HepG2 (cell line): Measurements from ENCODE around the gene ART4. TPM values are rescaled to one million over a fixed set of nuclear protein-coding genes. Genes with fewer than 3 reads are reported as not detected.

ENCODE experiments used
- ATAC-seq: fragments of 200-7000 bp; cut with Tn5 transposase; 3 replicates; pipeline ENCODE4 v1.9.1; 2020; ENCODE audit warnings: mild to moderate bottlenecking, moderate library complexity
- BruUV-seq: library from RNA; stranded (reverse); fragments of 400-500 nt; replicated peaks from 2 replicates; lab custom pipeline; 2021; lab: Mats Ljungman, UMichigan
- CTCF ChIA-PET: fragments of 300-600 bp; formaldehyde crosslinking; extraction: SDS; loops from one replicate; lab custom pipeline; 2021; ENCODE audit warnings: low total read pairs, inconsistent platforms, low intra/inter-chr PET ratio; lab: Yijun Ruan, JAX
- POLR2A ChIA-PET: fragments of 350-600 bp; sonication (Branson Sonifier 250); formaldehyde crosslinking; loops from one replicate; lab custom pipeline; 2020; ENCODE audit warnings: antibody characterized with exemption, inconsistent platforms; lab: Yijun Ruan, JAX
- DNase-seq: peaks from one replicate; pipeline ENCODE4 v3.0.0-alpha.2; 2015; ENCODE audit warnings: low spot score
- FAIRE-seq: peaks from 3 replicates; lab custom pipeline; 2011; peaks lifted over from hg19 to GRCh38; lab: Jason Lieb, UNC
- H2AFZ ChIP-seq: one replicate; pipeline ENCODE4 v1.6.1; 2011; ENCODE audit warnings: low read length, inconsistent platforms
- H3K27ac ChIP-seq: fragments of 300-600 bp; 3 replicates; pipeline ENCODE4 v1.8.0; 2011; ENCODE audit warnings: mixed run types, mild to moderate bottlenecking, mixed read lengths, low read length, inconsistent platforms; ENCODE audit not compliant: insufficient read depth; ENCODE audit errors: extremely low read length
- H3K27me3 ChIP-seq, 2 experiments: fragments of 200-600 bp in 1 of 2; 2 replicates in 1 of 2; 3 replicates in 1 of 2; pipeline versions ENCODE4 v1.6.0 to v1.8.0; 2011; ENCODE audit warnings: low read length in 2 of 2, mild to moderate bottlenecking in 2 of 2, moderate library complexity in 2 of 2, inconsistent platforms in 1 of 2; ENCODE audit not compliant: insufficient read depth in 2 of 2, control insufficient read depth in 1 of 2
- H3K36me3 ChIP-seq, 2 experiments: fragments of 200-600 bp in 1 of 2; replicated peaks in 1 of 2; 2 replicates in 1 of 2; 3 replicates in 1 of 2; pipeline versions ENCODE4 v1.5.1 to v1.8.0; 2011; ENCODE audit warnings: low read length in 2 of 2, inconsistent platforms in 1 of 2; ENCODE audit not compliant: insufficient read depth in 2 of 2, control insufficient read depth in 1 of 2
- H3K4me1 ChIP-seq: 2 replicates; pipeline ENCODE4 v1.5.1; 2012; ENCODE audit warnings: low read length, inconsistent platforms; ENCODE audit not compliant: insufficient read depth
- H3K4me2 ChIP-seq: 2 replicates; pipeline ENCODE4 v1.6.0; 2011; ENCODE audit warnings: low read depth, low read length, inconsistent platforms
- H3K4me3 ChIP-seq, 3 experiments: fragments of 200-600 bp in 1 of 3; sonication (generic), shearing (Covaris generic) in 1 of 3; replicated peaks in 1 of 3; 2 replicates each; pipeline ENCODE4 v1.5.1; 2011 to 2016; ENCODE audit warnings: low read length in 3 of 3, inconsistent platforms in 2 of 3, low read depth in 2 of 3, mild to moderate bottlenecking in 2 of 3, control low read depth in 1 of 3, mixed read lengths in 1 of 3; ENCODE audit not compliant: insufficient read depth in 1 of 3
- H3K79me2 ChIP-seq: one replicate; pipeline ENCODE4 v1.6.1; 2011; ENCODE audit warnings: low read length, inconsistent platforms; ENCODE audit not compliant: insufficient read depth
- H3K9ac ChIP-seq: 2 replicates; pipeline ENCODE4 v1.6.0; 2011; ENCODE audit warnings: mild to moderate bottlenecking, low read depth, low read length, inconsistent platforms; ENCODE audit not compliant: insufficient read depth
- H3K9me3 ChIP-seq: 2 replicates; pipeline ENCODE4 v1.5.1; 2012; ENCODE audit warnings: mild to moderate bottlenecking, low read length
- H4K20me1 ChIP-seq: 2 replicates; pipeline ENCODE4 v1.6.0; 2011; ENCODE audit warnings: inconsistent platforms, mild to moderate bottlenecking, low read length, moderate library complexity; ENCODE audit not compliant: insufficient read depth
- ELF4 ChIP-seq: sonication (generic); formaldehyde crosslinking; IDR thresholded peaks from 2 replicates; pipeline ENCODE4 v1.5.0; 2020; ENCODE audit warnings: missing genetic modification reagents, mild to moderate bottlenecking, moderate library complexity, borderline replicate concordance
- FOXO4 ChIP-seq: sonication (generic); formaldehyde crosslinking; conservative IDR thresholded peaks from 2 replicates; pipeline ENCODE4 v1.8.1; 2023; ENCODE audit warnings: missing genetic modification reagents
- GPBP1L1 ChIP-seq: sonication (generic); formaldehyde crosslinking; IDR thresholded peaks from 2 replicates; pipeline ENCODE4 v1.5.0; 2020; ENCODE audit warnings: mild to moderate bottlenecking, missing genetic modification reagents
- MIER2 ChIP-seq: IDR thresholded peaks from 2 replicates; pipeline ENCODE4 v1.6.1; 2016; ENCODE audit warnings: missing biosample characterization, missing genetic modification reagents
- RCOR2 ChIP-seq: IDR thresholded peaks from 2 replicates; pipeline ENCODE4 v1.6.1; 2016; ENCODE audit warnings: missing biosample characterization, missing genetic modification reagents
- SP140L ChIP-seq: sonication (generic); formaldehyde crosslinking; IDR thresholded peaks from 2 replicates; pipeline ENCODE4 v1.4.0; 2020; ENCODE audit warnings: missing genetic modification reagents, borderline replicate concordance
- ZFX ChIP-seq: sonication (generic); formaldehyde crosslinking; IDR thresholded peaks from 2 replicates; pipeline ENCODE4 v1.4.0; 2020; ENCODE audit warnings: mild to moderate bottlenecking, low read depth, missing genetic modification reagents, moderate library complexity
- ZNF33A ChIP-seq: sonication (generic); formaldehyde crosslinking; IDR thresholded peaks from 2 replicates; pipeline ENCODE4 v1.5.1; 2020; ENCODE audit warnings: missing genetic modification reagents, mild to moderate bottlenecking, moderate library complexity, borderline replicate concordance
- WGBS: methylation state at CpG from one replicate; pipeline ENCODE4 v1.1.6; 2017; ENCODE audit warnings: low lambda C conversion rate; 5-methylcytosine and 5-hydroxymethylcytosine counted together
- in situ Hi-C: cut with HindIII; loops from 2 replicates; pipeline ENCODE4 v1.10.0; 2017; ENCODE audit warnings: low pct_unique_long_range_greater_than_20kb; ENCODE audit not compliant: extremely low pct_ligation_motif_present
- intact Hi-C: fragments of 100-400 bp; cut with micrococcal nuclease; formaldehyde crosslinking; loops from one replicate; pipeline ENCODE4 v1.10.0; 2022; ENCODE audit not compliant: unreplicated experiment
- polyA plus RNA-seq, 8 experiments: library from polyadenylated mRNA; depleted of rRNA in 3 of 8; stranded (reverse) in 7 of 8; unstranded in 1 of 8; fragments of >200 nt; fragmentation: Illumina TruSeq in 4 of 8; extraction: Trizol in 4 of 8; gene quantifications; 2 replicates each; pipeline versions ENCODE4 v1.2.1 to v1.2.3, GENCODE V29; 2011 to 2016; ENCODE audit warnings: low read depth in 4 of 8, missing spikeins in 1 of 8, mixed read lengths in 1 of 8; ENCODE audit not compliant: insufficient read depth in 1 of 8
- total RNA-seq, 5 experiments: library from RNA; depleted of rRNA; stranded (reverse); fragments of >200 nt; fragmentation: Illumina TruSeq; extraction: Trizol; gene quantifications; 2 replicates each; pipeline ENCODE4 v1.2.3, GENCODE V29; 2016; ENCODE audit warnings: low read depth in 1 of 5
- TF ChIP-seq, protein P1 (sequence below): sonication (generic); formaldehyde crosslinking; IDR thresholded peaks from 2 replicates; pipeline ENCODE4 v1.5.0; 2020; ENCODE audit warnings: missing genetic modification reagents
- TF ChIP-seq, protein P2 (sequence below): sonication (generic); formaldehyde crosslinking; IDR thresholded peaks from 2 replicates; pipeline ENCODE4 v1.4.0; 2020; ENCODE audit warnings: missing genetic modification reagents

Gene ART4
- total and polyA plus RNA-seq, 2 of the 13 experiments (the other 11 are each of a cell fraction or from before 2014, with no cell fraction given) = 17.6 to 20.3 TPM

DNA sequence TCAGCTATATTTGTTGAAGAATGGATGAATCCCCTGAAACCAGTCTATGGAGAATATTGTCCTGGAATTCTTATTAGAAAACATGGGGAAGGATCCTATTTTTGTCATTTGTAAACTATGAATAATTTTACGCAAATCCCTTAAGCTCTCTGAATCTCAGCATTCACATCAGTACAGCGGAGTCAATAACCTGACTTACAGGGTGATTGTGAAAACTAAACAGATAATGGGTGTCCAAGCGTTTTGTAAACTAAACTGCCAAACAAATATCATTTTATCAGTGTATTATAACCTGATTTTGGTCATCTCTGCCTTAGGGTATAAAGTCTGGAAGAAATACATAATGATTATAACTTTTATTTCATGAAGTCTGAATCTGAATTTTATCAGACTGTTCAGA, 10.0 kb downstream of the ART4 start:
- H3K27me3 ChIP-seq = no peaks in the 10 kb centered on the region
- peaks cover 7% of the 10 kb centered on the region for H3K79me2 ChIP-seq

More for the DNA sequence above, 10.0 kb downstream of the ART4 start:
- no peak for TF ChIP-seq ELF4 (CRISPR knock-in tag)
- TF ChIP-seq RCOR2 (CRISPR knock-in tag) = no peak
- no peak for TF ChIP-seq ZFX (CRISPR knock-in tag)
- TF ChIP-seq, protein P1, sequence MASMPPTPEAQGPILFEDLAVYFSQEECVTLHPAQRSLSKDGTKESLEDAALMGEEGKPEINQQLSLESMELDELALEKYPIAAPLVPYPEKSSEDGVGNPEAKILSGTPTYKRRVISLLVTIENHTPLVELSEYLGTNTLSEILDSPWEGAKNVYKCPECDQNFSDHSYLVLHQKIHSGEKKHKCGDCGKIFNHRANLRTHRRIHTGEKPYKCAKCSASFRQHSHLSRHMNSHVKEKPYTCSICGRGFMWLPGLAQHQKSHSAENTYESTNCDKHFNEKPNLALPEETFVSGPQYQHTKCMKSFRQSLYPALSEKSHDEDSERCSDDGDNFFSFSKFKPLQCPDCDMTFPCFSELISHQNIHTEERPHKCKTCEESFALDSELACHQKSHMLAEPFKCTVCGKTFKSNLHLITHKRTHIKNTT (CRISPR knock-in tag) = no peak
- no peak for TF ChIP-seq MIER2
- no peak for TF ChIP-seq SP140L (CRISPR knock-in tag)
- no peak for TF ChIP-seq ZNF33A
- no peak for TF ChIP-seq FOXO4 (CRISPR knock-in tag)
- TF ChIP-seq GPBP1L1 (CRISPR knock-in tag) = no peak
- TF ChIP-seq, protein P2, sequence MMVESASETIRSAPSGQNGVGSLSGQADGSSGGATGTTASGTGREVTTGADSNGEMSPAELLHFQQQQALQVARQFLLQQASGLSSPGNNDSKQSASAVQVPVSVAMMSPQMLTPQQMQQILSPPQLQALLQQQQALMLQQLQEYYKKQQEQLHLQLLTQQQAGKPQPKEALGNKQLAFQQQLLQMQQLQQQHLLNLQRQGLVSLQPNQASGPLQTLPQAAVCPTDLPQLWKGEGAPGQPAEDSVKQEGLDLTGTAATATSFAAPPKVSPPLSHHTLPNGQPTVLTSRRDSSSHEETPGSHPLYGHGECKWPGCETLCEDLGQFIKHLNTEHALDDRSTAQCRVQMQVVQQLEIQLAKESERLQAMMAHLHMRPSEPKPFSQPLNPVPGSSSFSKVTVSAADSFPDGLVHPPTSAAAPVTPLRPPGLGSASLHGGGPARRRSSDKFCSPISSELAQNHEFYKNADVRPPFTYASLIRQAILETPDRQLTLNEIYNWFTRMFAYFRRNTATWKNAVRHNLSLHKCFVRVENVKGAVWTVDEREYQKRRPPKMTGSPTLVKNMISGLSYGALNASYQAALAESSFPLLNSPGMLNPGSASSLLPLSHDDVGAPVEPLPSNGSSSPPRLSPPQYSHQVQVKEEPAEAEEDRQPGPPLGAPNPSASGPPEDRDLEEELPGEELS (CRISPR knock-in tag) = no peak
- Histone ChIP-seq H3K4me2 (no peak overlapping the region), H4K20me1 (no peaks in the 10 kb centered on the region), H3K9me3 (no peaks in the 10 kb centered on the region), H3K27ac (no peak overlapping the region), H3K9ac (no peak overlapping the region), H2AFZ (no peak overlapping the region), H3K4me1 (peaks cover 54% of the 10 kb centered on the region), H3K36me3 (peaks cover 0 to 2% of the 10 kb centered on the region in 2 experiments; a peak in 1 of 5 replicates), H3K4me3 (no peak overlapping the region)
- FAIRE-seq = no peak
- BruUV-seq = no TSS peak
- no peak for DNase-seq
- ChIA-PET CTCF (no interaction called here), POLR2A (interaction anchor here (0.7 kb wide), 1 partner anchor 30 kb away, joined by 3 read pairs; the partner anchor contains the start of genes C12orf60 and WBP11)
- 95% methylated on average over 3 of the region's 3 CpGs for WGBS
- in situ Hi-C loops (no loop called here), intact Hi-C loops (no loop called here)
- no peak for ATAC-seq
